ENCODE data around the gene SFTA2. TPM values are rescaled to one million over a fixed set of nuclear protein-coding genes. Genes with fewer than 3 reads are reported as not detected.
A peak's percentile ranks its signal among the peaks of the same experiment; 100 is the strongest.
"Not testable (repeated sequence)": the region's sequence is repeated elsewhere in the genome, so short reads cannot be mapped to it uniquely, and the experiment has no call there.

Gene SFTA2
- total and polyA plus RNA-seq, 10 donors = 0.08 to 2.6 (median 0.47) TPM; not detected in 7

DNA sequence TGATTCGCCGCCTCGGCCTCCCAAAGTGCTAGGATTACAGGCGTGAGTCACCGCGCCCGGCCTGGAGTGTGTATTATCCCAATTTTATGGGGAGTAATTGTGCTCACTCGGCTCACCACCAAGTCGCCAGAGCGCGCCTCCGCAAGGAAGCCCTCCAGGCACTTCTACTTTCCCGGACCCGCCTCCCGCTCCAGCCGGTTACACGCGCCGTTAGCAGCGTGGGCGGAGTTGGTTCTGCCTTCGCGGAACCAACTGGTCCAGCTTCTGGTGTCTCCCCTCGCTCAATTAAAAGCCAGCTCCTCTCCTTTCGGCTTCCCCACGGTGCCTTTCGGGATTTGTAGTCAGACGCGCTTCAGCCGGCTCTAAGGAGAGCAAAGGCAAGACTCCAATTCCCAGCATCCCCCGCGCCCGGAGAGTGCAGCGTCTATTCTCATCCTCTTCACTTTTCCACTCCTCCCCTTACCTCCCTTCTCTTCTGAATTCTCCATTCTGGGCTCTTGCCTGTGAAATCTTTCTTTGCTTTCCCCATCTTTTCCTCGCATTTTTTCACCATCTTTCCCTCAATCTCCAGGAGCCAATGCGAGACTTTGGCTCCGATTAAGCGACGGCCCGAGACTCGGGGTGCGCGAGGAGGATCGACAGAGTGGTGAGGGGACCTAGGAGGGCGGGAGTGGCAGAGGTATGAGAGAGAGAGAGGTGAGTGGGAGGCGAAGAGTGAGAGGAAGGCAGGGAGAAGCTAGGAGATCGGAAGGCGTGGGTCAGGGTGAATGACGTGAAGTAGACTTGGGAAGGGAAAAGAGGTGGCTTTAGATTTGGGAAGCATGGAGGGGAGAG lies 24.0 kb downstream of the SFTA2 start, which contains the start of gene GTF2H4:
TSS of gene GTF2H4 (plus strand) at position 450 of the 834 bp plus-strand sequence.
- H3K9me3 ChIP-seq = no peaks in the 10 kb centered on the region
- H3K4me1 ChIP-seq = peaks cover 10 to 46% (median 20%) of the 10 kb centered on the region in 6 donors
- peaks cover 0 to 35% (median 26%) of the 10 kb centered on the region in 6 donors for H3K36me3 ChIP-seq
- no peaks in the 10 kb centered on the region for H3K27me3 ChIP-seq (replicated peaks in 1 of 7)
- H3K27ac ChIP-seq = peak within 1 kb of the TSS in 7 of 8 donors; percentile 29 to 78 (median 51)
- H3K4me3 ChIP-seq = peak within 1 kb of the TSS; percentile 87 to 98 (median 92)
- TF ChIP-seq POLR2AphosphoS5 (IDR thresholded peaks at IDR 0.05) = peak; percentile 82 to 87 (median 83)
- TF ChIP-seq CTCF (IDR thresholded peaks at IDR 0.05 in 8 of 11, conservative IDR thresholded peaks at IDR 0.05 in 3 of 11) = no peak
- no peak for TF ChIP-seq POLR2A (IDR thresholded peaks at IDR 0.05)
- 1 to 2% (median 1%) methylated on average over 37 to 49 of the region's 49 CpGs for WGBS, 5 donors
- peak; percentile 99 for DNase-seq
- intact Hi-C loops (cut with DNase I; ENCODE audit: low total_unique reads) = no loop called here

DNA sequence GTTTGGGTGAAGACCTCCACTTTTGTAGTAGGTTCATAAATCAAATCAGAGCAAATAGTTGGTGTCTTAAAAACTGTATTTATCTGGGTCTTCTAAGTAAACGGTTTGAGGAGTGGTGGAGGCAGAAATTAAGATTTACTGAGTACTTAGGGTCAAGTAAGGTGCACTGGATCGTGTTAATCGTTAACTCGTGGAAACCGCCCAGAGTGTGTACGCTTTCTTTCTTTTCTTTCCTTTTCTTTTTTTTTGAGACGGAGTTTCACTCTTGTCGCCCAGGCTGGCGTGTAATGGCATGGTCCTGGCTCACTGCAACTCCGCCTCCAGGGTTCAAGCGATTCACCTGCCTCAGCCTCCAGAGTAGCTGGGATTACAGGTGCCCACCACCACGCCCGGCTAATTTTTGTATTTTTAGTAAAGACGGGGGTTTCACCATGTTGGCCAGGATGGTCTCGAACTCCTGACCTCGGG lies 24.6 kb downstream of the SFTA2 start:
- H3K4me3 ChIP-seq = peak overlapping the region; percentile 87 to 98 (median 92)
- DNase-seq; H3K9me3 ChIP-seq; intact Hi-C loops (cut with DNase I; ENCODE audit: low total_unique reads); H3K27me3 ChIP-seq (replicated peaks in 1 of 7): not testable (repeated sequence)
- H3K36me3 ChIP-seq = peaks cover 0 to 30% (median 26%) of the 10 kb centered on the region in 6 donors
- WGBS, 5 donors = 48 to 68% (median 51%) methylated on average over 13 to 16 of the region's 16 CpGs
- peak overlapping the region in 6 of 8 donors; percentile 29 to 78 (median 59) for H3K27ac ChIP-seq
- H3K4me1 ChIP-seq = peaks cover 10 to 49% (median 23%) of the 10 kb centered on the region in 6 donors

GRCh38 chr6:30903236-30903635 lies 28.7 kb downstream of the SFTA2 start:
- no peaks in the 10 kb centered on the region for H3K27me3 ChIP-seq (replicated peaks in 1 of 7)

DNA sequence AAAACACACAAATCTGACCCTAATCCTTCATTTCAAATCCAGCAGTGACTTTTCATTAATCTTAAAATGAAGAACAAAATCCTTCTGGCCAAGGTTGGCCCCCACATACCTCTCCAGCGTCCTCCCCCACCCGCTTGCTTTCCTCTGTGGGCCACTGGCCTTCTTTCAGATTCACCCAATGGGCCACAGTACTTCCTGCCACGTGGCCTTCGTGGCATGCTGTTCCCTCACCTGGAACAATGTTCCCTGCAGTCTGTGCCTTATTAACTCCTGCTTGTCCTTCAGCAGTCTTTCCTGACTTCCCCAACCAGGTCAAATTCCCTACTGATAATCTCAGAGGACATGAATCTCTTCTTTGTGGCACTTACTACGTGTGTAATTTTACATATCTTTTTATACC lies 29.3 kb downstream of the SFTA2 start:
- 32 to 40% (median 36%) methylated on average over 5 of the region's 5 CpGs for WGBS, 5 donors
- TF ChIP-seq CTCF (IDR thresholded peaks at IDR 0.05 in 8 of 11, conservative IDR thresholded peaks at IDR 0.05 in 3 of 11) = no peak
- TF ChIP-seq POLR2A (IDR thresholded peaks at IDR 0.05) = no peak
- TF ChIP-seq POLR2AphosphoS5 (IDR thresholded peaks at IDR 0.05) = no peak
- Histone ChIP-seq H3K27me3 (replicated peaks in 1 of 7) (no peaks in the 10 kb centered on the region), H3K4me3 (no peak overlapping the region), H3K27ac (peak overlapping the region in 1 of 8 donors; percentile 8), H3K9me3 (no peaks in the 10 kb centered on the region), H3K4me1 (peaks cover 4 to 28% (median 10%) of the 10 kb centered on the region in 6 donors), H3K36me3 (peaks cover 0 to 24% (median 19%) of the 10 kb centered on the region in 6 donors)
- intact Hi-C loops (cut with DNase I; ENCODE audit: low total_unique reads) = no loop called here
- no peak for DNase-seq

More at GRCh38 chr6:30903236-30903635, 28.7 kb downstream of the SFTA2 start:
- TF ChIP-seq POLR2A (IDR thresholded peaks at IDR 0.05) (no peak), CTCF (IDR thresholded peaks at IDR 0.05 in 8 of 11, conservative IDR thresholded peaks at IDR 0.05 in 3 of 11) (no peak), POLR2AphosphoS5 (IDR thresholded peaks at IDR 0.05) (no peak)
- Histone ChIP-seq H3K27ac (peak overlapping the region in 1 of 8 donors; percentile 8), H3K36me3 (peaks cover 0 to 19% (median 13%) of the 10 kb centered on the region in 6 donors), H3K4me1 (peaks cover 4 to 31% (median 11%) of the 10 kb centered on the region in 6 donors), H3K9me3 (no peaks in the 10 kb centered on the region), H3K4me3 (no peak overlapping the region)
- WGBS, 5 donors = 68 to 78% (median 70%) methylated on average over 4 of the region's 4 CpGs
- DNase-seq = no peak
- intact Hi-C loops (cut with DNase I; ENCODE audit: low total_unique reads) = no loop called here

- Histone ChIP-seq H3K4me1 (peaks cover under 1 to 23% (median 5%) of the 10 kb centered on the region in 6 donors), H3K36me3 (peaks cover 0 to 29% (median 24%) of the 10 kb centered on the region in 6 donors)
- intact Hi-C loops (cut with DNase I; ENCODE audit: low total_unique reads); H3K27ac ChIP-seq; H3K4me3 ChIP-seq; H3K27me3 ChIP-seq (replicated peaks in 1 of 7); DNase-seq; H3K9me3 ChIP-seq: not testable (repeated sequence)
- WGBS, 5 donors = 77 to 87% (median 82%) methylated on average over 9 of the region's 9 CpGs
Observed at GRCh38 chr6:30902196-30902595, 29.8 kb downstream of the SFTA2 start.

Data from spleen (tissue), 11 donors.